ENCODE data around the gene FGF1.

DNA sequence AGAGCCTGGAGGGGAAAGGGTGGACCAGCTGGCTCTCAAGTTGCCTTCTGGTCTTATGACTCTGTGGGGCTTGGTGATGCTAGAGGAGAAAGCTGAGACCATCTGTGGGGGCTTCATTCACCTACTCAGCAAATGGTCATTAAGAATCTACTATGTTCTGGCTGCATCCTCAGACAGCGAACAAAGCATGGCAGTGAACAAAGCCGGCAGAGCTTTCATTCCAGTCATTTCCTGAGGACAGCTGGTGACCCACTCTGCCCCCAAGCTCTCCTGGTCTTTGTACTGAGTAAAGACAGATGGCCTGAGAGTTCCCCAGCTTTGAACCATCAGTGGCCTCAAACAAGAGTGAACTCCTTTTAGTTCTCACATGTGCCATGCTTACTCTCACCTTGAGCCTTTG lies 48.0 kb downstream of the FGF1 start:
- TF ChIP-seq, protein P1, sequence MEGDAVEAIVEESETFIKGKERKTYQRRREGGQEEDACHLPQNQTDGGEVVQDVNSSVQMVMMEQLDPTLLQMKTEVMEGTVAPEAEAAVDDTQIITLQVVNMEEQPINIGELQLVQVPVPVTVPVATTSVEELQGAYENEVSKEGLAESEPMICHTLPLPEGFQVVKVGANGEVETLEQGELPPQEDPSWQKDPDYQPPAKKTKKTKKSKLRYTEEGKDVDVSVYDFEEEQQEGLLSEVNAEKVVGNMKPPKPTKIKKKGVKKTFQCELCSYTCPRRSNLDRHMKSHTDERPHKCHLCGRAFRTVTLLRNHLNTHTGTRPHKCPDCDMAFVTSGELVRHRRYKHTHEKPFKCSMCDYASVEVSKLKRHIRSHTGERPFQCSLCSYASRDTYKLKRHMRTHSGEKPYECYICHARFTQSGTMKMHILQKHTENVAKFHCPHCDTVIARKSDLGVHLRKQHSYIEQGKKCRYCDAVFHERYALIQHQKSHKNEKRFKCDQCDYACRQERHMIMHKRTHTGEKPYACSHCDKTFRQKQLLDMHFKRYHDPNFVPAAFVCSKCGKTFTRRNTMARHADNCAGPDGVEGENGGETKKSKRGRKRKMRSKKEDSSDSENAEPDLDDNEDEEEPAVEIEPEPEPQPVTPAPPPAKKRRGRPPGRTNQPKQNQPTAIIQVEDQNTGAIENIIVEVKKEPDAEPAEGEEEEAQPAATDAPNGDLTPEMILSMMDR (IDR thresholded peaks at IDR 0.05; ENCODE audit: low read depth, low read length): no peak
- no peak for TF ChIP-seq EZH2phosphoT487 (IDR thresholded peaks at IDR 0.05; ENCODE audit: low read depth)

All from OCI-LY3 (cell line).